ENCODE results near the gene SBSN.

DNA sequence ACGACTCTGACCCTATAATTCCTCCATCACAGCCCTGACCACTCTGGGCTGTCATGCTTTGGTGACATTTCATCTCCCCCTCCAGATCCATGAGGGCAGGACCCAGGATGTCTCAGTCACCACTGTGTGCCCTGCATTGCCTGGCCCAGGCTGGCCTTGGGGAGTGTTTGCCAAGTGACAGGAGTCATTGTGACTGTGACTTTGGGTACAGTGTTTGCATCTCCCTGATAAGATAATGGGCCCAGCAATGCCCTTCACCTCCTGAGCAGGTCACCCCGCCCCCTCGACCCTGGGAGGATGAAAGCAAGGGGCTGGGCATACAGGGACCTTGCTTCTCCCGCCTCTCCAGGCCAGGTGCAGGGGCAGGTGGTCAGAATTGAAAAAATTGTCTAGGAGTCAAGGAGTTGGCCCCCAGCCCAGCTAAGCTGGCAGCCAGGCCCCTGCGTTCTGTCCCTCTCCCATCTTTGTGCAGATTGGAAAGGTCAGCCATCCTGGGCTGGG is 41.2 kb upstream of the SBSN start:
- TF ChIP-seq, protein P1, sequence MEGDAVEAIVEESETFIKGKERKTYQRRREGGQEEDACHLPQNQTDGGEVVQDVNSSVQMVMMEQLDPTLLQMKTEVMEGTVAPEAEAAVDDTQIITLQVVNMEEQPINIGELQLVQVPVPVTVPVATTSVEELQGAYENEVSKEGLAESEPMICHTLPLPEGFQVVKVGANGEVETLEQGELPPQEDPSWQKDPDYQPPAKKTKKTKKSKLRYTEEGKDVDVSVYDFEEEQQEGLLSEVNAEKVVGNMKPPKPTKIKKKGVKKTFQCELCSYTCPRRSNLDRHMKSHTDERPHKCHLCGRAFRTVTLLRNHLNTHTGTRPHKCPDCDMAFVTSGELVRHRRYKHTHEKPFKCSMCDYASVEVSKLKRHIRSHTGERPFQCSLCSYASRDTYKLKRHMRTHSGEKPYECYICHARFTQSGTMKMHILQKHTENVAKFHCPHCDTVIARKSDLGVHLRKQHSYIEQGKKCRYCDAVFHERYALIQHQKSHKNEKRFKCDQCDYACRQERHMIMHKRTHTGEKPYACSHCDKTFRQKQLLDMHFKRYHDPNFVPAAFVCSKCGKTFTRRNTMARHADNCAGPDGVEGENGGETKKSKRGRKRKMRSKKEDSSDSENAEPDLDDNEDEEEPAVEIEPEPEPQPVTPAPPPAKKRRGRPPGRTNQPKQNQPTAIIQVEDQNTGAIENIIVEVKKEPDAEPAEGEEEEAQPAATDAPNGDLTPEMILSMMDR (IDR thresholded peaks at IDR 0.05), result no peak
- TF ChIP-seq EZH2 (IDR thresholded peaks at IDR 0.05; ENCODE audit: borderline replicate concordance, insufficient read depth, low read depth, low read length, poor library complexity, severe bottlenecking), result no peak

Data from B cell (primary cell).